T-helper 2 cell treated with Interferon-gamma antibody and Interleukin-4, amounts not matched to agents 5 μg/mL and 100 μg/mL, for 36 hours (primary cell): Measurements from ENCODE around the gene GBX1.

Source experiments
- DNase-seq: peaks from one replicate; pipeline ENCODE4 v3.0.0; 2021; ENCODE audit warnings: low spot score
- H3K27ac Mint-ChIP-seq: one replicate; pipeline ENCODE4 v1.8.0; 2021; ENCODE audit warnings: mild to moderate bottlenecking, mixed read lengths
- H3K27me3 Mint-ChIP-seq: one replicate; pipeline ENCODE4 v1.8.0; 2021; ENCODE audit warnings: low read depth, mixed read lengths
- H3K36me3 Mint-ChIP-seq: one replicate; pipeline ENCODE4 v1.8.0; 2021; ENCODE audit warnings: low read depth, mixed read lengths
- H3K4me1 Mint-ChIP-seq: one replicate; pipeline ENCODE4 v1.8.0; 2021; ENCODE audit warnings: low read depth, mixed read lengths
- H3K4me3 Mint-ChIP-seq: one replicate; pipeline ENCODE4 v1.8.0; 2022; ENCODE audit warnings: mild to moderate bottlenecking, moderate library complexity, mixed read lengths
- H3K9me3 Mint-ChIP-seq: one replicate; pipeline ENCODE4 v1.8.0; 2021; ENCODE audit warnings: mixed read lengths

Gene GBX1

GRCh38 chr7:151103973-151104372 lies 63.5 kb downstream of the GBX1 start:
- Mint-ChIP-seq H3K9me3 (no peaks in the 10 kb centered on the region), H3K36me3 (no peaks in the 10 kb centered on the region), H3K4me3 (no peak overlapping the region), H3K4me1 (no peaks in the 10 kb centered on the region), H3K27ac (no peak overlapping the region), H3K27me3 (no peaks in the 10 kb centered on the region)
- DNase-seq: no peak

DNA sequence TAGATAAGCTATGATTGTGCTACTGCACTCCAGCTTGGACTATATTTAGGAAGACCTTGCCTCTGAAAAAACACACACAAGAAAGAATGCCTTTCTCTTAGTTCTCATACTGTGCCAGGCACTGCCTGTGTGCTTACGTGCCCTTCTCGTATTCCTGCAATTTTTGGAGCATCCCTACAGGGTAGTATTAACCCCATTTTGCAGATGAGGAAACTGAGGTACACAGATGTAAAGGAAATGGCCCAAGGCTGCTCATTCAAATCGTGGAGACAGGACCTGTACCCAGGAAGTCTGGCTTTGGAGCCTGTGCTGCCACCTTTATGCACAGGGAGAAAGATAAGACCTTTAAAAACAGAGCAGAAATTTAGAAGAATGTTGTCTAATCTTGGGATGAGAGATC lies 64.5 kb downstream of the GBX1 start:
- no peaks in the 10 kb centered on the region for H3K27me3 Mint-ChIP-seq
- H3K4me1 Mint-ChIP-seq: no peaks in the 10 kb centered on the region
- H3K27ac Mint-ChIP-seq: no peak overlapping the region
- DNase-seq: no peak
- H3K36me3 Mint-ChIP-seq: no peaks in the 10 kb centered on the region
- no peaks in the 10 kb centered on the region for H3K9me3 Mint-ChIP-seq
- no peak overlapping the region for H3K4me3 Mint-ChIP-seq

- Mint-ChIP-seq H3K4me1 (no peaks in the 10 kb centered on the region), H3K27ac (no peak overlapping the region), H3K27me3 (no peaks in the 10 kb centered on the region), H3K9me3 (no peaks in the 10 kb centered on the region), H3K36me3 (no peaks in the 10 kb centered on the region), H3K4me3 (no peak overlapping the region)
- DNase-seq: no peak
Measured at GRCh38 chr7:151101621-151102396, 65.7 kb downstream of the GBX1 start.

DNA sequence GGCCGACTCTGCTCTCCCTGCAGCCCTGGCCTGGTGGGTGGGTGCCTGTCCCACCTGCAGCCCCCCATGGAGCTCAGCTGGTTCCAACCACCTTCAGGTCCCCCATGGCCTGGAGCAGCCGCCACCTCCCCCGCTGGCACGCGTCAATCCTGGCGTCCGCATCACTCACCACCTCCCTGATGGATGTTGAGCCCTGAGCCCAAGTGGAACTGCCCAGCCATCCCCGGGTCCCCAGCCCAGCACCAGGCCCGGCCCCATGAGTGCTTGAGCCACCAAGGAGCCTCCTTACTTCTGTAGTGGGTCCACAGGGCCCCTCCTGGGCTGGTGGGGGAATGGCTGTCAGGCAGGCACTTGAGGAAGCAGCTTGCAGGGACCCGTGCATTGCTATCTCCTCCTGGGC lies 66.6 kb downstream of the GBX1 start:
- Mint-ChIP-seq H3K4me1 (no peaks in the 10 kb centered on the region), H3K4me3 (no peak overlapping the region), H3K27me3 (no peaks in the 10 kb centered on the region), H3K36me3 (no peaks in the 10 kb centered on the region), H3K9me3 (no peaks in the 10 kb centered on the region), H3K27ac (no peak overlapping the region)
- no peak for DNase-seq

DNA sequence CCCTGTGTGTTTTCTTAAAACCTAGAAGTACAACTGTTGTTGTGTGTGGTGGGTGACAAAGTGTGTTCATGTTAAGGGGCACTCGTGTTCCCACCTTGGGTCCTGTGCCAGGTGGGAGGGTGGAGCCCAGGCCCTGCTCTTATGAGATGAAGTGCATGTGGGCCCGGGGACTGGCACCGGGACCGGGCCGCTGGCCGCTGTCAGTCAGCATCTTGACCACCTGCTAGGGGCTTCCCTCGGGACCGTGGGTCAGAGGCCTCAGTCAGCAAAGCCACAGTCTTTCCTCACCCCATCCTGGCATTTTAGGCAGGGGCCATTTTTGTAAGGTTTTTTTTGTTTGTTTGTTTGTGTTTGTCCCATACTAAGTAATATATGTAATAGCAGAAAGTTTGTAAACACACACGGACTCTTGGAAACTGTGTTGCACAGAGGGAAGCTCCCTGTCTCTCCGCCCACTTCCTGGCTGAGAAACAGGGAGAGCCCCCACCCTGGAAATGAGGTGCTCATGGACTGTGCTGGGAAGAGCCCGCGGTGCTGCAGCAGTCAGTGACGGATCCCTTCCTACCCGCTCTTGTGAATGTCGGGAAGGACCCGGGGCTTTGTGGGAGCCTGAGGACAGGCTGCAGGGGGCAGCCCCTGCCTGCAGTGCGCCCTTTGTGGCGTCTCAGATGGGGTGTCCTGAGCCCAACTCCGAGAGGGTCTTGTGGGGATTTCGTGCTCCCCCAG lies 67.8 kb downstream of the GBX1 start:
- DNase-seq: no peak
- H3K36me3 Mint-ChIP-seq: no peaks in the 10 kb centered on the region
- H3K9me3 Mint-ChIP-seq: no peaks in the 10 kb centered on the region
- H3K4me3 Mint-ChIP-seq: no peak overlapping the region
- H3K27me3 Mint-ChIP-seq: no peaks in the 10 kb centered on the region
- H3K27ac Mint-ChIP-seq: no peak overlapping the region
- no peaks in the 10 kb centered on the region for H3K4me1 Mint-ChIP-seq
